ES-I3 (cell line): ENCODE data around the gene FKBP5.

Experiments
- H3K36me3 ChIP-seq: 2 replicates; pipeline ENCODE4 v1.6.1; 2013; ENCODE audit warnings: mild to moderate bottlenecking, low read length, control low read depth, moderate library complexity; ENCODE audit not compliant: insufficient read depth
- H3K4me1 ChIP-seq: 2 replicates; pipeline ENCODE4 v1.6.1; 2013; ENCODE audit warnings: mild to moderate bottlenecking, control low read depth, low read length; ENCODE audit not compliant: insufficient read depth
- H3K9ac ChIP-seq: 2 replicates; pipeline ENCODE4 v1.6.1; 2013; ENCODE audit warnings: low read depth, mild to moderate bottlenecking, low read length, moderate library complexity
- H3K9me3 ChIP-seq: 2 replicates; pipeline ENCODE4 v1.6.1; 2013; ENCODE audit warnings: mild to moderate bottlenecking, low read length, moderate library complexity; ENCODE audit not compliant: control insufficient read depth, insufficient read depth

The FKBP5 gene

DNA sequence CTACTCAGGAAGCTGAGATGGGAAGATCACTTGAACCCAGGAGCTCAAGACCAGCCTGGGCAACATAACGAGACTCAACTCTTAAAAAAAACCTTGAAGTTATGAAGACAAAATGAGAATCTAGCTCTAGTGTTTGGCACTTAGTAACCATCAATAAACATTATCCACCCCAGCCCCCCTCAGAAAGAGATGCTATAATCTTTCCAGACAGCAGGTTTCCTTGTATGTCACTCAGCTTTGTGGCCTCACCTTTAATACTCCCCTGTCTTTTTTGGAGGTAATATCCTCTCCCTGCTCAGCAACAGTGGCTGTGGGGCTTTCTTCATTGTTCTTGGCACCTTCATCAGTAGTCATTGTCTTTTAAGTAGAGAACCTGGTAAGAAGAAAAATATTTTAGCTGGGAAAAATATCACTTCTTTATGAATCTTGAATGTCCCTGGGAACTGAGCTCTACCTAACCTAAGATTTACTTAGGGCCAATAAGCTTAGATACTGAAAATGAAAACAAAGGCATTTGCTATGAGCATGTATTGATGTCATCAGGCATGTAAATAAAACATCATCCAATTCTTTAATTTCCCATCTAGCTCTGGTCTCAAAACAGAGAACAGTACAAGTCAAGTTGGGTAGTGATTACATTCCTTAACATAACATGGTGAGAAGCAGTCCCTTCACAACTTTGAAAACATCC, 46.1 kb downstream of the FKBP5 start:
- Histone ChIP-seq H3K9me3 (no peaks in the 10 kb centered on the region), H3K9ac (no peak overlapping the region), H3K36me3 (peaks cover 6% of the 10 kb centered on the region; the same call in 1 of the 2 replicates), H3K4me1 (peaks cover 11% of the 10 kb centered on the region)

DNA sequence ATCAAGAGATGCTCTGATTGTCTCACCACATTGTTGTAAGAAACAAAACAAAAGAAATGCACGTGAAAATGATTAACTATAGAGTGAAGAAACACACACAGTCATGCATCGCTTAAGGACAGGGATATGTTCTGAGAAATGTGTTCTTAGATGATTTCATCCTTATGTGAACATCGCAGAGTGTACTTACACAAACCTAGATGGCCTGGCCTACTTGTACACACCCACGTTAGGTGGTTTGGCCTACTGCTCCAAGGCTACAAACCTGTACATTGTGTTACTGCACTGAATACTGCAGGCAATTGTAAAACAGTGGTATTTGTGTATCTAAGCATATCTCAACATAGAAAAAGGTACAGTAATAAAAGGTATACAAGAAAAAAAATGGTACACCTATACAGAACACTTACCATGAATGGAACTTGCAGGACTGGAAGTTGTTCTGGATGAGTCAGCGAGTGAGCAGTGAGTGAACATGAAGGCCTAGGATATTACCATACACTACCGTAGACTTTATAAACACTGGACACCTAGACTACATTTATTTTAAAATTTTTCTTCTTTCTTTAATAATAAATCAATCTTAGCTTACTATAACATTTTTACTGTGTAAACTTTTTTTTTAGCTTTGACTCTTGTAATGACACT, 48.6 kb downstream of the FKBP5 start:
- peaks cover 6% of the 10 kb centered on the region; the same call in 1 of the 2 replicates for H3K36me3 ChIP-seq
- no peak overlapping the region for H3K9ac ChIP-seq
- H3K4me1 ChIP-seq, result peaks cover 11% of the 10 kb centered on the region
- H3K9me3 ChIP-seq, result no peaks in the 10 kb centered on the region

DNA sequence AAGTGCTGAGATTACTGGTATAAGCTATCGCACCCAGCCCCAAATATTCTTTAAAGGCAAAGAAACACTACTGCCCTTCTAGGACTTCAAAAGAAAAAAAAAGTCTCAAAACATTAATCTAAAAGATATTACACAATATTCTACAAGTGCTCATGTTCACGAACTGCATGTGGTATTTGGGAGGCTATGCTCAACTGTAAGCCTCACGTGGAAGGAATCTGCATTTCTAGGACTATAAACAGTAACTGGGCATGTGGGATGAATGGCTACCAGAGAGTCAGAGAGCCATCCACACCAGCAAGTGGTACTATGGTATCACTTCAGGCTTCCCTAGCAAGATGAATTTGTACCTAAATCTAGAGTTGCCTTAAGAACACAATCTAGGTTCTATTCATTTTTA, 50.0 kb downstream of the FKBP5 start:
- Histone ChIP-seq H3K9me3 (no peaks in the 10 kb centered on the region), H3K9ac (no peak overlapping the region), H3K4me1 (peaks cover 7% of the 10 kb centered on the region; the same call in 1 of the 2 replicates), H3K36me3 (peaks cover 6% of the 10 kb centered on the region; the same call in 1 of the 2 replicates)

DNA sequence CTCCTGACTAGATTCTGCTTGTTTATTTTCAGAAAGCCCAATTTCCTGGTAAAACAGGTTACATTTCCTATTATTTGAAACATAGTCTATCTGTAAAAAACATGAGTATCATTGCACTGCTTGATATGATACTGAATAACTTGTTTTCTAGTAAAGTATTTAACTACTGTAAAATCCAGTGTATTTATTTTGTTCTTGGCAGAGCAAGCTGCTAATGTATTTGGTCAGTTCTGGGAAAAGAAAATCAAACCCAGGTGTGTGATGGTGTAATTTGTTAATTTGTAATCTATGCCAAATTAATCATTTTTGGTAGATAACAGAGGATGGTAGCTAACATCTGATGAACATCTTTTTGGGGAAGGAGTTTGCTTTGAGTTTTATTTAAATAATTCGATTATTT, 50.8 kb downstream of the FKBP5 start:
- H3K4me1 ChIP-seq, result peaks cover 3% of the 10 kb centered on the region; the same call in 1 of the 2 replicates

DNA sequence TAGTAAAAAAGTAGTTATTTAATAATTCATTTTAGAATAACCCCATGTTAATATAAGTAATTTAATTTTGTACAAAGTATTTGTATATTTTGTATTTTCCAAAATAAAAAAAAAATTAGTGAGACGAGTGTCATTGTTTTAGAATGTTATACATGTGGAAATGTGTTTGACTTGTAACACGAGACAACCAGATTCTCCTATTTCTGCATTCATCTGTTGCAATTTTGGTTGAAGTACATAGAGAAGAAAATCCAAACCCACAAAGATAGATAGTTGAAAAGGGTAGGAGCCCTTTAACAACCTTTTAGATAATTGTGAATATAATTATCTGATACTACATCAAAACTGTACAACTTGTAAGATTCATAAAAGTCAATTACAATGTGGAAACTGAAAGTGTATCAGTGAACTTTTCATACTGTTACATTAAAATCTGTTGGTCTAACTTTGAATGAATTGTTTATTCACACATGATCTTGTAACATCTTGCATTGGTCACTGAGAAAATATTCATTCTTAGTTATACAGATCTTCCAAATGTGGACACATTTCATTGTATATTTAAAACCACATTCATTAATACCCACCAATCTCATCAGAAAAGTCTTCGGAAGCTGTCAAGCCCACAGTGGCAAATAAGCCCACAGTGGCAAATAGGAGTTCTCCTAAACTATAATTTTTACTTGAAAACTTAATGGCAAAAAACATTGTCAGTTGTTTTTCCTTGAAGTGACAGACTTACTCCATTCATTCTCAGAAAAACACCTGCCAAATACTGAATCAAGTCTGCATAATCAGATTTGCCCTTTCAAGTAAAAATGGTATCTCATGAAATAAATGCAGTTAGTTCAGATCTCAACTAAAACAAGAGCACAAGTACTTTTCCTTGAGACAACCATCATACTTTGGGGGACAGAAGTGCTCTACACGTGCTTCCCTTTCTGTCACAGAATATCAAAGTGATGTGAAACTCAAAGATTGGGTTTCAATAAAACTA, 52.8 kb downstream of the FKBP5 start:
- Histone ChIP-seq H3K36me3 (peaks cover 6% of the 10 kb centered on the region; the same call in 1 of the 2 replicates), H3K9me3 (no peaks in the 10 kb centered on the region), H3K9ac (no peak overlapping the region), H3K4me1 (peaks cover 3% of the 10 kb centered on the region; the same call in 1 of the 2 replicates)

More for the DNA sequence above, 50.8 kb downstream of the FKBP5 start:
- no peaks in the 10 kb centered on the region for H3K9me3 ChIP-seq
- no peak overlapping the region for H3K9ac ChIP-seq
- peaks cover 6% of the 10 kb centered on the region; the same call in 1 of the 2 replicates for H3K36me3 ChIP-seq

DNA sequence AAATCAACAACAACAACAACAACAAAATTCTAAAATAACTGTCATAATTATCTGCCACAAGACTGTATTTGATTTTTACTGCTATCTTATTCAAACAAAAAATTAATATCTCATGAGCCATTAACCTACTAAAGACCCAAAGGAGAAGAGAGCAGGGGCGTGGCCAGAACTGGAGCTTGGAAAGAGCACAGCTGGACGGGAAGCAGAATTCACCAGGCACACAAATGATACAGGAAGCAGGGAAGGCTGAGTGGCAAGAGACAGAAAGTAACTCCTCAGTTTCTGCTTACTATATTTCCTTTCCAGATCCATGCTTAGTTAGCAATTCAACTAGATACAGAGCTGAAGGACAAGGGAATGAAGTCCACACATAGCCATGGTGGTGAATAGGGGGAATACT, 54.4 kb downstream of the FKBP5 start:
- Histone ChIP-seq H3K9ac (no peak overlapping the region), H3K4me1 (peaks cover 6% of the 10 kb centered on the region), H3K9me3 (no peaks in the 10 kb centered on the region), H3K36me3 (no peaks in the 10 kb centered on the region)

DNA sequence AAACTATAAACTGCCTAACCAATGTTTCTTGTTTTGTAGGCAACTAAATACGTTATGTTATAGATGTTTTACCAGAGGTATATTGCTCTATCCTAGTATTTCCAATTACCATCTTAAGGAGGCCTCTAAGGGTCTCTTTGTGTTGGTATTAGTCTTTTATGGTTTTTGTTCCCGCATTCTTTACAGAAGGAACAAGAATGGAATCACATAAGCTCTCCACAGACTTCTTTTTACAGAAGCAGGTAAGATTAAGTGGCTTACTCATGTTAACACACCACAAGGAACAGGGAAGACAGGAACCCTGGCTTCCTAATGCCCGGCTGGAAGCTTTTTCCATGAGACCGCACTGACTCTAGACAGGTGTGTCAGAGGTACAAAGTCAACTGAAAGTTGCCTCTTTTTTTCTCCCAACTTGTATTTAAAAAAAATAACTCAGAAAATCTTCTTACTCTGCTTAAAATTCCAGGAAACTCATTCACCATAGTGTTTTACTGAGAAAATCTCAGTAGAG, 55.1 kb downstream of the FKBP5 start:
- H3K4me1 ChIP-seq, result peaks cover 8% of the 10 kb centered on the region
- no peak overlapping the region for H3K9ac ChIP-seq
- H3K9me3 ChIP-seq, result no peaks in the 10 kb centered on the region
- no peaks in the 10 kb centered on the region for H3K36me3 ChIP-seq

DNA sequence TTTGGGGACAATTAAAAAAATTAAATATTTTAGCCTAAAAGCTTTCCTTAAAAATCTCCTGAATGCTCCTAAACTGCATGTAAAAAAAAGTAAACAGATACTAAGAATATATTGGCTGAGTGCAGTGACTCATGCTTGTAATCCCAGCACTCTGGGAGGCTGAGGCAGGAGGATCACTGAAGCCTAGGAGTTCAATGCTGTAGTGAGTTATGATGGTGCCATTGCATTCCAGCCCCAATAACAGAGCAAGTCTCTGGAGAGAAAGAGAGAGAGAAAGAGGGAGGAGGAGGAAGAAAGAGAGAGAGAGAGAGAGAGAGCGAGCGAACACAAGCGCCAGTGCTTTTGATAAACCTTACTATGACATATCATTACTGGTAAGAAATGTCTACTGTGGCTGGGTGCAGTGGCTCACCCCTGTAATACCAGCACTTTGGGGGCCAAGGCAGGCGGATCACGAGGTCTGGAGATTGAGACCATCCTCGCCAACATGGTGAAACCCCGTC, 58.8 kb downstream of the FKBP5 start:
- Histone ChIP-seq H3K4me1 (peaks cover 8% of the 10 kb centered on the region), H3K9me3 (no peaks in the 10 kb centered on the region), H3K36me3 (no peaks in the 10 kb centered on the region), H3K9ac (no peak overlapping the region)

DNA sequence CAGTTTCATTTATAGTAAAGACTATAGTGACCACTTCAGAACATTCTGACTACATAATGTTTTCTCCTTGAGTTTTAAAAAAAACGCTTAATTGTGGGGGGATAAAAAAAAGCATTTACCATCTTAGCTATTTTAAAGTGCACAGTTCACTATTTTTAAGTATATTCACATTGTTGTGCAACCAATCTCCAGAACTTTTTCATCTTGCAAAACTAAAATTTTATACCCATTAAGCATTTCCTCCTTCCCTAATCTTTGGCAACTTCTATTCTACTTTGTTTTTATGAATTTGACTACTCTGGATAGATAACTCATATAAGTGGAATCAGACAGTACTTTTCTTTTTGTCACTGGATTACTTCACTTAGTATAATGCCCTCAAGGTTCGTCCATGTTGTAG, 62.3 kb downstream of the FKBP5 start:
- Histone ChIP-seq H3K4me1 (peaks cover 4% of the 10 kb centered on the region), H3K36me3 (no peaks in the 10 kb centered on the region), H3K9me3 (no peaks in the 10 kb centered on the region), H3K9ac (no peak overlapping the region)

DNA sequence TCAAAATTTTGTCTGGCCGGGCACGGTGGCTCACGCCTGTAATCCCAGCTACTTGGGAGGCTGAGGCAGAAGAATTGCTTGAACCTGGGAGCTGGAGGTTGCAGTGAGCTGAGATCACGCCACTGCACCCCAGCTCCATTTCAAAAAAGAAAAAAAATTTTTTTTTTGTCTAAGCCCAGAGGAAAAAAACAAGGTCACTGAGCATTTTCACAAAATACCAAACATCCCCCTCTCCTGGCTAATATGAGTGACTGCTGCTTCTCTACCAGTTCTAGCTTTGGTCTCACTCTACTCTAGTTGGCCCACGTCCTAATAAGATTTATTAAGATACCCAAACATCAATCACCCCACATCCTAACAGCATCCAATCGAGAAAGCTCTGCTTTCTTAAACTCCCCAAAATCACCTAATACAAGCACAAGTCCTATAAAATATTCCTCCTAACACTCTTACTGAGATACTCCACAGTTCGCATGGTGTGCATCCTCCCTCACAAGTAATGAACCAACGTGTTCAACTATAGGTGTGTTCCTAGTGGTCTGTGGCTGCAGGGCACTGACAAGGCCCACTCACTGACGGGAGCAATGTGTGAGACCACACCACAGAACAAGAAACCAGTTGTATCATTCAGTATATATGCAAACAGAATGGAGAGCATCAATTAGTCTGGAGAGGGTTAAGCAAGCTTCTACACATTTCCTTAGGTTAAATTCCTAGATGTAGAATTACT, 64.2 kb downstream of the FKBP5 start:
- no peaks in the 10 kb centered on the region for H3K9me3 ChIP-seq
- H3K36me3 ChIP-seq, result no peaks in the 10 kb centered on the region
- peaks cover 4% of the 10 kb centered on the region; the same call in 1 of the 2 replicates for H3K4me1 ChIP-seq
- H3K9ac ChIP-seq, result no peak overlapping the region

DNA sequence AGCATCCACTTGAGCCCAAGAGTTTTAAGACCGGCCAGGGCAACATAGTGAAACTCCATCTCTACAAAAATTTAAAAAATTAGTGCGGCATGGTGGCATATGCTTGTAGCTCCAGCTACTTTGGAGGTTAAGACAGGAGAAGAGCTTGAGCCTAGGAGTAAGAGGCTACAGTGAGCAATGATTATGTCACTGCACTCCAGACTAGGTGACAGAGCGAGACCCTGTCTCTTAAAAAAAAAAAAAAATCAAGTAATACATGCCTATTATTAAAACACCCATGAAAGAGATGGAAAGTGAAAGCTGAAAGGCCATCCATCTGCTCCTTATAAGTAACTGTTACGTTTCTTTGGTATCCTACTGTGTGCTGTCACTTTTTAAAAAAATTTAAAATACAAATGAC, 66.4 kb downstream of the FKBP5 start:
- Histone ChIP-seq H3K36me3 (no peaks in the 10 kb centered on the region; the same call in 1 of the 2 replicates), H3K4me1 (no peaks in the 10 kb centered on the region), H3K9ac (no peak overlapping the region), H3K9me3 (no peaks in the 10 kb centered on the region)

DNA sequence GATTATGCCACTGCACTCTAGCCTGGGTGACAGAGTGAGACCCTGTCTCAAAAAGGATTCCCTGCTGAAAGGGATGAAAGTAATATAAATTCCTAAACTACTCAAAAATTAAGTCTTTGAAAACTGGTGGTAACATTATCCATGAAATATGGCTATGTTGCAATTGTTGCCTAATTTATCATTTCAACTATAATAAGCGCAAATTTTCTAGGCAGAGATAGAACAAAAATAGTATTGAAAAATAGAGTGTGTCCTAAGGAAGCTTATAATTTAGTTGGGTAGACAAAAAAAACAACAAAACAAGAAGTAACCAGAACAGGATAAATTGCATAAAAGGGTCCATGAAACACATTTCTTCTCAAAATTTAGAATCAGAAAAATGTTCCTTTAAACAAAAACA, 68.0 kb downstream of the FKBP5 start:
- Histone ChIP-seq H3K9me3 (no peaks in the 10 kb centered on the region), H3K9ac (no peak overlapping the region), H3K4me1 (no peaks in the 10 kb centered on the region), H3K36me3 (no peaks in the 10 kb centered on the region; the same call in 1 of the 2 replicates)

DNA sequence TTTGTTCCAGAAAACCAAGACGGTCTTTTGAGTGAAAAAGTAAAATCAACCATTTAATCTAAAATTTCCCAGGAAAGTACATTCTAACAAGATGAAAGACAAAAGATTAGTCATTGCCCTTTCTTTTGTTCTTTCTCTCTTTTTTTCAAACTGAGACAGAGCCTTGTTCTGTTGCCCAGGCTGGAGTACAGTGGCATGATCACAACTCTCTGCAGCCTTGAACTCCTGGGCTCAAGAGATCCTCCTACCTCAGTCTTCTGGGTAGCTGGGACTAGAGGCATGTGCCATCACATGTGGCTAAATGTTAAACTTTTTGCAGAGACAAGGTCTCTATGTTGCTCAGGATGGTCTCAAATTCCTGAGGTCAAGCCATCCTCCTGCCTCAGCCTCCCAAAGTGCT, 75.0 kb downstream of the FKBP5 start:
- no peaks in the 10 kb centered on the region for H3K4me1 ChIP-seq
- H3K36me3 ChIP-seq, result no peaks in the 10 kb centered on the region; the same call in 1 of the 2 replicates
- H3K9me3 ChIP-seq, result no peaks in the 10 kb centered on the region
- no peak overlapping the region for H3K9ac ChIP-seq
